ENCODE measurements around the gene KLHDC10. TPM values are rescaled to one million over a fixed set of nuclear protein-coding genes. Genes with fewer than 3 reads are reported as not detected.

The KLHDC10 gene
- total RNA-seq, 4 donors from 2014 or later, result 19.1 to 23.6 (median 19.9) TPM

DNA sequence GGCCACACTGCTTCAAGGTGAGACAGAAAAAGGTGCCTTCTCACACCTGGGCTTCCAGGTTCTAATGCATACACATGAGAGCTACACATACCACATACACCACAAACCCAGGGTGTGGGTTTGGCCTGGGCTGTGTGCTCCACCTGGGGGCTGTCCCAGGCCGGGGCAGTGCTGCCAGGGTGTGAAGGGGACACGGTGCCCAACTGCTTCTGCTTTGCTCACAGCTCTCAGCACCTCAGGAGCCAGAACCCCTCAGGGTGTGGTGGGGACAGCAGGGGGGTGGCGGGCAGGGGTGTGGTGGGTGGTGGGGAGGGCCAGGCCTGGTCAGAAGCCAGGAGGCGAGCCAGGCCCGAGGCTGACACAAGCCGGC lies 83.8 kb downstream of the KLHDC10 start:
- no CpG with 5 or more reads among the region's 6 CpGs for WGBS
- DNase-seq (ENCODE audit: extremely low spot score), result no peak
- peaks cover 0 to 14% (median 6%) of the 10 kb centered on the region in 4 donors for H3K9me3 ChIP-seq
- intact Hi-C loops (cut with DNase I), result no loop called here
- no peak overlapping the region for H3K4me3 ChIP-seq
- TF ChIP-seq, protein P1, sequence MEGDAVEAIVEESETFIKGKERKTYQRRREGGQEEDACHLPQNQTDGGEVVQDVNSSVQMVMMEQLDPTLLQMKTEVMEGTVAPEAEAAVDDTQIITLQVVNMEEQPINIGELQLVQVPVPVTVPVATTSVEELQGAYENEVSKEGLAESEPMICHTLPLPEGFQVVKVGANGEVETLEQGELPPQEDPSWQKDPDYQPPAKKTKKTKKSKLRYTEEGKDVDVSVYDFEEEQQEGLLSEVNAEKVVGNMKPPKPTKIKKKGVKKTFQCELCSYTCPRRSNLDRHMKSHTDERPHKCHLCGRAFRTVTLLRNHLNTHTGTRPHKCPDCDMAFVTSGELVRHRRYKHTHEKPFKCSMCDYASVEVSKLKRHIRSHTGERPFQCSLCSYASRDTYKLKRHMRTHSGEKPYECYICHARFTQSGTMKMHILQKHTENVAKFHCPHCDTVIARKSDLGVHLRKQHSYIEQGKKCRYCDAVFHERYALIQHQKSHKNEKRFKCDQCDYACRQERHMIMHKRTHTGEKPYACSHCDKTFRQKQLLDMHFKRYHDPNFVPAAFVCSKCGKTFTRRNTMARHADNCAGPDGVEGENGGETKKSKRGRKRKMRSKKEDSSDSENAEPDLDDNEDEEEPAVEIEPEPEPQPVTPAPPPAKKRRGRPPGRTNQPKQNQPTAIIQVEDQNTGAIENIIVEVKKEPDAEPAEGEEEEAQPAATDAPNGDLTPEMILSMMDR (IDR thresholded peaks at IDR 0.05), result no peak
- peaks cover 0 to 21% (median 0%) of the 10 kb centered on the region in 4 donors for H3K27me3 ChIP-seq
- H3K4me1 ChIP-seq, result peaks cover 0 to 4% (median 4%) of the 10 kb centered on the region in 4 donors
- H3K27ac ChIP-seq (replicated peaks in 1 of 4), result no peak overlapping the region
- peaks cover 0 to 5% (median 2%) of the 10 kb centered on the region in 4 donors for H3K36me3 ChIP-seq

- WGBS, result 87% methylated on average over 23 of the region's 31 CpGs
- DNase-seq (ENCODE audit: extremely low spot score), result no peak
- peaks cover 0 to 11% (median 3%) of the 10 kb centered on the region in 4 donors for H3K36me3 ChIP-seq
- H3K4me1 ChIP-seq, result peaks cover 0 to 4% (median 4%) of the 10 kb centered on the region in 4 donors
- no peak for TF ChIP-seq EP300 (IDR thresholded peaks at IDR 0.05)
- no peak for TF ChIP-seq POLR2A (IDR thresholded peaks at IDR 0.05; ENCODE audit: low read depth)
- TF ChIP-seq, protein P1 (IDR thresholded peaks at IDR 0.05), result no peak
- TF ChIP-seq POLR2AphosphoS5 (IDR thresholded peaks at IDR 0.05), result no peak
- intact Hi-C loops (cut with DNase I), result no loop called here
- peaks cover 0 to 14% (median 6%) of the 10 kb centered on the region in 4 donors for H3K9me3 ChIP-seq
- peaks cover 0 to 21% (median 0%) of the 10 kb centered on the region in 4 donors for H3K27me3 ChIP-seq
- H3K4me3 ChIP-seq, result no peak overlapping the region
- no peak overlapping the region for H3K27ac ChIP-seq (replicated peaks in 1 of 4)
Measured at GRCh38 chr7:130154501-130155317, 84.4 kb downstream of the KLHDC10 start.

DNA sequence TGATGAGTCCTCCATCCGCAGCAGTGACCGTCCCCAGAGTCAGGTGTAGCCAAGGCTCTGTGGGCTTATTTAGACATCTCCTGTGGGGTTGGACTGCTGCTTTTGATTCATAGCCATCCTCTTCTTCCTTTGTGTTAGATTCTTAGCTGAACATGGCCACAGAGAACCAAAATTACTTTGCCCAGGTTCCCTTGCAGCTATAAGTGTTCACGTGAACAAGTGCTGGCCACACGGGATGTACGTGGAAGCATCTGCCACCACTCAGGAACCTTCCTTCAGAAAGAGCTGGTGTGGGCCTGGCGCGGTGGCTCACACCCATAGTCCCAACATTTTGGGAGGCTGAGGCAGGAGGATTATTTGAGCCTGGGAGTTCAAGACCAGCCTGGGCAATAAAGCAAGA lies 85.8 kb downstream of the KLHDC10 start:
- no peak overlapping the region for H3K4me3 ChIP-seq
- intact Hi-C loops (cut with DNase I), result no loop called here
- 99% methylated on average over 7 of the region's 7 CpGs for WGBS
- peaks cover 0 to 21% (median 0%) of the 10 kb centered on the region in 4 donors for H3K27me3 ChIP-seq
- H3K27ac ChIP-seq (replicated peaks in 1 of 4), result no peak overlapping the region
- peaks cover 7 to 26% (median 14%) of the 10 kb centered on the region in 4 donors for H3K36me3 ChIP-seq
- peaks cover 0 to 22% (median 6%) of the 10 kb centered on the region in 4 donors for H3K9me3 ChIP-seq
- no peak for DNase-seq (ENCODE audit: extremely low spot score)
- peaks cover 0 to 4% (median 4%) of the 10 kb centered on the region in 4 donors for H3K4me1 ChIP-seq
- TF ChIP-seq EP300 (IDR thresholded peaks at IDR 0.05) (no peak), POLR2A (IDR thresholded peaks at IDR 0.05; ENCODE audit: low read depth) (no peak), POLR2AphosphoS5 (IDR thresholded peaks at IDR 0.05) (no peak)
- TF ChIP-seq, protein P1 (IDR thresholded peaks at IDR 0.05), result no peak

DNA sequence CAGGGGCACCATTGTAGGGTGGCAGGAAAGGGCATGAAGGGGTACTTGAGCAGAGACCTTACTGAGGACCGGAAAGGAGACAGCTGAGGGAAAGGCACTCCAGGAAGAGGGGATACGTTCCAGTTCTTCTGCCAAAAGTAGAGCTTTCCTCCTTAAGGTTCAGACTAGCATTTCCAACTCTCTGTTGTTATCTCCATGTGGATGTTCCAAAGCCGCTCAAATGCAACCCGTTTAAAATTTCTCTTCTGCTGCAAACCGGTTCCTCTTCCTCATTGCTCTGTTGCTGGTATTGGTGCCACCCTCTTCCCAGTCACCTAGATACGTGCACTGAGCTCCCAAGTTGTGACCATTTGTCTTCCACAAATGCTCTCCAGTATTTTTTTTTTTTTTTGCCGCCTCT lies 87.4 kb downstream of the KLHDC10 start:
- no peak overlapping the region for H3K4me3 ChIP-seq
- H3K4me1 ChIP-seq, result peaks cover 0 to 4% (median 4%) of the 10 kb centered on the region in 4 donors
- intact Hi-C loops (cut with DNase I), result no loop called here
- peaks cover 0 to 22% (median 6%) of the 10 kb centered on the region in 4 donors for H3K9me3 ChIP-seq
- TF ChIP-seq, protein P1 (IDR thresholded peaks at IDR 0.05), result no peak
- no peak for TF ChIP-seq POLR2A (IDR thresholded peaks at IDR 0.05; ENCODE audit: low read depth)
- no peak for TF ChIP-seq EP300 (IDR thresholded peaks at IDR 0.05)
- TF ChIP-seq POLR2AphosphoS5 (IDR thresholded peaks at IDR 0.05), result no peak
- WGBS, result 93% methylated on average over 7 of the region's 7 CpGs
- DNase-seq (ENCODE audit: extremely low spot score), result no peak
- no peak overlapping the region for H3K27ac ChIP-seq (replicated peaks in 1 of 4)
- peaks cover 0 to 21% (median 0%) of the 10 kb centered on the region in 4 donors for H3K27me3 ChIP-seq
- H3K36me3 ChIP-seq, result peaks cover 17 to 41% (median 29%) of the 10 kb centered on the region in 4 donors
